K562 (cell line): ENCODE measurements around the gene TSPAN14. TPM values are rescaled to one million over a fixed set of nuclear protein-coding genes. Genes with fewer than 3 reads are reported as not detected.

Experiments
- ATAC-seq: fragments of 200-7000 bp; cut with Tn5 transposase; 3 replicates; pipeline ENCODE4 v1.9.1; 2020; ENCODE audit warnings: moderate library complexity
- BruUV-seq: library from RNA; stranded (reverse); fragments of 400-500 nt; replicated peaks from 2 replicates; lab custom pipeline; 2021; lab: Mats Ljungman, UMichigan
- CTCF ChIA-PET: fragments of 300-600 bp; formaldehyde crosslinking; extraction: SDS; loops from one replicate; lab custom pipeline; 2021; ENCODE audit warnings: low intra/inter-chr PET ratio; lab: Yijun Ruan, JAX
- POLR2A ChIA-PET: fragments of 300-600, 350-650 bp; sonication (Branson Sonifier 250); formaldehyde crosslinking; extraction: SDS; loops from one replicate; lab custom pipeline; 2021; ENCODE audit warnings: antibody characterized with exemption, inconsistent platforms; lab: Yijun Ruan, JAX
- DNase-seq, 4 experiments: peaks; one replicate each; pipeline versions ENCODE4 v3.0.0 to v3.0.0-alpha.2; 2011 to 2018; ENCODE audit warnings: low spot score in 3 of 4, mixed read lengths in 3 of 4; ENCODE audit errors: extremely low read depth in 1 of 4
- FAIRE-seq: peaks from 2 replicates; lab custom pipeline; 2011; peaks lifted over from hg19 to GRCh38; lab: Jason Lieb, UNC
- H2AFZ ChIP-seq: 2 replicates; pipeline ENCODE4 v1.6.0; 2011; ENCODE audit warnings: low read depth, low read length, control low read depth, inconsistent platforms
- H3K27ac ChIP-seq: fragments of 200-600 bp; 3 replicates; pipeline ENCODE4 v1.8.0; 2011; ENCODE audit warnings: low read depth, mild to moderate bottlenecking, control low read depth, inconsistent platforms, low read length, moderate library complexity, mixed read lengths; ENCODE audit errors: extremely low read depth
- H3K27me3 ChIP-seq, 2 experiments: fragments of 300-600 bp in 1 of 2; 2 replicates in 1 of 2; 3 replicates in 1 of 2; pipeline versions ENCODE4 v1.6.0 to v1.8.0; 2011; ENCODE audit warnings: inconsistent platforms in 2 of 2, low read length in 2 of 2, mild to moderate bottlenecking in 1 of 2, mixed read lengths in 1 of 2, moderate library complexity in 1 of 2; ENCODE audit not compliant: control insufficient read depth in 2 of 2, insufficient read depth in 2 of 2
- H3K36me3 ChIP-seq: fragments of 300-600 bp; 3 replicates; pipeline ENCODE4 v1.8.0; 2011; ENCODE audit warnings: mild to moderate bottlenecking, low read length, inconsistent platforms; ENCODE audit not compliant: control insufficient read depth, insufficient read depth
- H3K4me1 ChIP-seq, 2 experiments: fragments of 200-600 bp in 1 of 2; replicated peaks in 1 of 2; 2 replicates in 1 of 2; 3 replicates in 1 of 2; pipeline versions ENCODE4 v1.5.1 to v1.8.0; 2011; ENCODE audit warnings: inconsistent platforms in 2 of 2, low read length in 2 of 2, mild to moderate bottlenecking in 1 of 2, mixed read lengths in 1 of 2, moderate library complexity in 1 of 2; ENCODE audit not compliant: control insufficient read depth in 2 of 2, insufficient read depth in 2 of 2
- H3K4me2 ChIP-seq: 2 replicates; pipeline ENCODE4 v1.6.1; 2011; ENCODE audit warnings: low read length, control low read depth, inconsistent platforms, mixed read lengths; ENCODE audit not compliant: insufficient read depth
- H3K4me3 ChIP-seq: fragments of 200-600 bp; sonication (generic), shearing (Covaris generic); 2 replicates; pipeline ENCODE4 v1.5.1; 2016; ENCODE audit warnings: control low read depth, inconsistent platforms
- H3K79me2 ChIP-seq: fragments of 200-600 bp; 3 replicates; pipeline ENCODE4 v1.8.0; 2011; ENCODE audit warnings: low read length, inconsistent platforms; ENCODE audit not compliant: control insufficient read depth, insufficient read depth
- H3K9ac ChIP-seq, 2 experiments: 2 replicates each; pipeline versions ENCODE4 v1.6.0 to v1.6.1; 2011; ENCODE audit warnings: low read depth in 2 of 2, low read length in 2 of 2, control low read depth in 1 of 2, inconsistent platforms in 1 of 2, mild to moderate bottlenecking in 1 of 2, mixed read lengths in 1 of 2; ENCODE audit not compliant: insufficient read depth in 1 of 2
- H3K9me1 ChIP-seq: one replicate; pipeline ENCODE4 v1.6.0; 2011; ENCODE audit warnings: inconsistent platforms, mild to moderate bottlenecking, low read length, moderate library complexity; ENCODE audit not compliant: control insufficient read depth, insufficient read depth
- H3K9me3 ChIP-seq: replicated peaks from 2 replicates; pipeline ENCODE4 v1.5.1; 2011; ENCODE audit warnings: low read depth, low read length, inconsistent platforms; ENCODE audit not compliant: control insufficient read depth, insufficient read depth
- H4K20me1 ChIP-seq: replicated peaks from 2 replicates; pipeline ENCODE4 v1.6.1; 2011; ENCODE audit warnings: low read length, inconsistent platforms, mixed read lengths; ENCODE audit not compliant: control insufficient read depth, insufficient read depth
- ETV6 ChIP-seq, 3 experiments: fragments of 150-350 bp in 1 of 3; sonication (generic) in 1 of 3; formaldehyde crosslinking in 1 of 3; IDR thresholded peaks; 2 replicates each; pipeline versions ENCODE4 v1.6.1 to v1.8.0; 2014 to 2022; ENCODE audit warnings: borderline replicate concordance in 2 of 3, low read depth in 2 of 3, antibody characterized with exemption in 1 of 3, low read length in 1 of 3, mild to moderate bottlenecking in 1 of 3, missing genetic modification reagents in 1 of 3
- TEAD2 ChIP-seq: fragments of 450-650 bp; IDR thresholded peaks from 2 replicates; pipeline ENCODE4 v1.6.1; 2016; ENCODE audit warnings: missing genetic modification characterization, control low read depth, missing compliant biosample characterization
- ZNF696 ChIP-seq: fragments of 250-450 bp; sonication (Bioruptor Pico); conservative IDR thresholded peaks from 2 replicates; pipeline ENCODE4 v1.4.0; 2020; ENCODE audit warnings: mild to moderate bottlenecking, moderate library complexity
- ZNF75A ChIP-seq: fragments of 450-650 bp; formaldehyde crosslinking; IDR thresholded peaks from 2 replicates; pipeline ENCODE4 v1.4.0; 2020; ENCODE audit warnings: mild to moderate bottlenecking
- WGBS: fragments of 100-300 bp; shearing (Covaris generic); methylation state at CpG from one replicate; pipeline ENCODE4 v1.1.6; 2016; ENCODE audit warnings: low coverage, mixed read lengths; ENCODE audit not compliant: insufficient coverage; ENCODE audit errors: missing lambda C conversion rate; 5-methylcytosine and 5-hydroxymethylcytosine counted together
- in situ Hi-C: fragments of 300-500 bp; cut with MboI; formaldehyde crosslinking; loops from 4 replicates; pipeline ENCODE4 v1.15.0; 2018; ENCODE audit warnings: inconsistent platforms, mixed read lengths
- intact Hi-C: fragments of 100-400 bp; cut with micrococcal nuclease; formaldehyde crosslinking; loops from 2 replicates; pipeline ENCODE4 v1.14.2; 2022
- polyA plus RNA-seq, 8 experiments: library from polyadenylated mRNA; depleted of rRNA in 4 of 8; stranded (reverse) in 5 of 8; unstranded in 3 of 8; fragments of >200 nt; fragmentation: Nextera tagmentation in 2 of 8; fragmentation: Illumina TruSeq in 1 of 8; extraction: Ambion mirVana in 2 of 8; extraction: Trizol in 1 of 8; gene quantifications; 2 replicates each; pipeline versions ENCODE4 v1.2.1 to v1.2.3, GENCODE V29; 2011 to 2014; ENCODE audit warnings: inconsistent platforms in 1 of 8, missing spikeins in 1 of 8
- total RNA-seq, 7 experiments: library from RNA; depleted of rRNA in 6 of 7; stranded (reverse); fragments of >200 nt in 6 of 7; fragmentation: Illumina TruSeq in 2 of 7; extraction: Trizol in 2 of 7; gene quantifications; 2 replicates each; pipeline versions ENCODE4 v1.2.1 to v1.2.3, GENCODE V29; 2011 to 2021; ENCODE audit warnings: low replicate concordance in 1 of 7
- TF ChIP-seq, protein P1 (sequence below), 2 experiments: IDR thresholded peaks in 1 of 2; conservative IDR thresholded peaks in 1 of 2; 2 replicates each; pipeline ENCODE4 v1.6.1; 2016; ENCODE audit warnings: low read depth in 2 of 2, mild to moderate bottlenecking in 1 of 2, missing compliant biosample characterization in 1 of 2, missing genetic modification characterization in 1 of 2, moderate library complexity in 1 of 2
- TF ChIP-seq, protein P2 (sequence below), 2 experiments: fragments of 150-350 bp in 1 of 2; IDR thresholded peaks; 2 replicates each; pipeline ENCODE4 v1.6.1; 2012 to 2016; ENCODE audit warnings: low read depth in 2 of 2, low read length in 2 of 2, mild to moderate bottlenecking in 1 of 2, moderate library complexity in 1 of 2
- TF ChIP-seq, protein P3 (sequence below): sonication (generic); formaldehyde crosslinking; IDR thresholded peaks from 2 replicates; pipeline ENCODE4 v1.4.0; 2020; ENCODE audit warnings: mild to moderate bottlenecking, missing genetic modification reagents

TSPAN14 gene
- total and polyA plus RNA-seq, 9 of the 15 experiments (the other 6 are each of a cell fraction or from before 2014, with no cell fraction given), result 5.8 to 92.9 (median 23.3) TPM

DNA sequence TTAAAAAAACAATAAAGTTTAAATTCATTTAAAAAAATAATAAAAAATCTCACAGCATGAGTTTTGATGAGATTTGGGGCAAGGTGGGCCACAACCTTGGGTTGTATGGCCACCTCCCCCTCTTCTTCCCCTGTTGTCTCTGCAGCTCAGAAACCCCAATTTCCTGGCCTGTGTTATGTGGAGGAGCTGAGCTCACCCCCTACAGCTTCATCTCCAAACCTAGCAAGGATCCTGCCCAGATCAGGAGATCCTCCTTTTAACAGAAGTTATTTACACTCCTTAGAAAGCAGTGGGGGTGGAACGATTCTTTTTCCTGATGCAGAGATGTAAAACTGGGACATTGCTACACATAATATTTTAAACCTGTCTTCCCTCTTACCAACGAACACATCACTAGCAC is 76.7 kb downstream of the TSPAN14 start:
- in situ Hi-C loops, result no loop called here
- intact Hi-C loops, result no loop called here

More for the DNA sequence above, 76.7 kb downstream of the TSPAN14 start:
- ATAC-seq, result no peak
- ChIA-PET POLR2A (no interaction called here), CTCF (interaction anchor here (0.7 kb wide), 1 partner anchor 48 kb away, joined by 3 read pairs; no protein-coding TSS in a partner anchor)
- Histone ChIP-seq H3K9me3 (no peaks in the 10 kb centered on the region), H3K9me1 (no peaks in the 10 kb centered on the region), H3K27ac (no peak overlapping the region), H3K79me2 (no peaks in the 10 kb centered on the region), H4K20me1 (no peaks in the 10 kb centered on the region), H3K36me3 (no peaks in the 10 kb centered on the region), H3K4me2 (no peak overlapping the region), H3K4me1 (peaks cover 3 to 4% of the 10 kb centered on the region in 2 experiments; a peak in 3 of 5 replicates), H3K9ac (no peak overlapping the region), H3K27me3 (peaks cover 17% of the 10 kb centered on the region in 2 experiments; a peak in 4 of 5 replicates), H3K4me3 (no peak overlapping the region), H2AFZ (no peak overlapping the region)
- TF ChIP-seq, protein P1, sequence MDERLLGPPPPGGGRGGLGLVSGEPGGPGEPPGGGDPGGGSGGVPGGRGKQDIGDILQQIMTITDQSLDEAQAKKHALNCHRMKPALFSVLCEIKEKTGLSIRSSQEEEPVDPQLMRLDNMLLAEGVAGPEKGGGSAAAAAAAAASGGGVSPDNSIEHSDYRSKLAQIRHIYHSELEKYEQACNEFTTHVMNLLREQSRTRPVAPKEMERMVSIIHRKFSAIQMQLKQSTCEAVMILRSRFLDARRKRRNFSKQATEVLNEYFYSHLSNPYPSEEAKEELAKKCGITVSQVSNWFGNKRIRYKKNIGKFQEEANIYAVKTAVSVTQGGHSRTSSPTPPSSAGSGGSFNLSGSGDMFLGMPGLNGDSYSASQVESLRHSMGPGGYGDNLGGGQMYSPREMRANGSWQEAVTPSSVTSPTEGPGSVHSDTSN (CRISPR knock-in tag; IDR thresholded peaks at IDR 0.05; ENCODE audit: low read depth), result no peak
- TF ChIP-seq, protein P1 (tag; conservative IDR thresholded peaks at IDR 0.05; ENCODE audit: low read depth), result no peak
- TF ChIP-seq, protein P2, sequence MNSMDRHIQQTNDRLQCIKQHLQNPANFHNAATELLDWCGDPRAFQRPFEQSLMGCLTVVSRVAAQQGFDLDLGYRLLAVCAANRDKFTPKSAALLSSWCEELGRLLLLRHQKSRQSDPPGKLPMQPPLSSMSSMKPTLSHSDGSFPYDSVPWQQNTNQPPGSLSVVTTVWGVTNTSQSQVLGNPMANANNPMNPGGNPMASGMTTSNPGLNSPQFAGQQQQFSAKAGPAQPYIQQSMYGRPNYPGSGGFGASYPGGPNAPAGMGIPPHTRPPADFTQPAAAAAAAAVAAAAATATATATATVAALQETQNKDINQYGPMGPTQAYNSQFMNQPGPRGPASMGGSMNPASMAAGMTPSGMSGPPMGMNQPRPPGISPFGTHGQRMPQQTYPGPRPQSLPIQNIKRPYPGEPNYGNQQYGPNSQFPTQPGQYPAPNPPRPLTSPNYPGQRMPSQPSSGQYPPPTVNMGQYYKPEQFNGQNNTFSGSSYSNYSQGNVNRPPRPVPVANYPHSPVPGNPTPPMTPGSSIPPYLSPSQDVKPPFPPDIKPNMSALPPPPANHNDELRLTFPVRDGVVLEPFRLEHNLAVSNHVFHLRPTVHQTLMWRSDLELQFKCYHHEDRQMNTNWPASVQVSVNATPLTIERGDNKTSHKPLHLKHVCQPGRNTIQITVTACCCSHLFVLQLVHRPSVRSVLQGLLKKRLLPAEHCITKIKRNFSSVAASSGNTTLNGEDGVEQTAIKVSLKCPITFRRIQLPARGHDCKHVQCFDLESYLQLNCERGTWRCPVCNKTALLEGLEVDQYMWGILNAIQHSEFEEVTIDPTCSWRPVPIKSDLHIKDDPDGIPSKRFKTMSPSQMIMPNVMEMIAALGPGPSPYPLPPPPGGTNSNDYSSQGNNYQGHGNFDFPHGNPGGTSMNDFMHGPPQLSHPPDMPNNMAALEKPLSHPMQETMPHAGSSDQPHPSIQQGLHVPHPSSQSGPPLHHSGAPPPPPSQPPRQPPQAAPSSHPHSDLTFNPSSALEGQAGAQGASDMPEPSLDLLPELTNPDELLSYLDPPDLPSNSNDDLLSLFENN (IDR thresholded peaks at IDR 0.05; ENCODE audit: low read depth in 2 of 2, low read length in 2 of 2), result no peak
- TF ChIP-seq TEAD2 (tag) (no peak), ETV6 (IDR thresholded peaks at IDR 0.05; ENCODE audit: borderline replicate concordance in 1 of 2, low read depth in 2 of 2, low read length in 1 of 2) (no peak), ETV6 (CRISPR knock-in tag; IDR thresholded peaks at IDR 0.05; ENCODE audit: borderline replicate concordance) (no peak), ZNF75A (CRISPR knock-in tag) (no peak), ZNF696 (CRISPR knock-in tag) (no peak)
- TF ChIP-seq, protein P3, sequence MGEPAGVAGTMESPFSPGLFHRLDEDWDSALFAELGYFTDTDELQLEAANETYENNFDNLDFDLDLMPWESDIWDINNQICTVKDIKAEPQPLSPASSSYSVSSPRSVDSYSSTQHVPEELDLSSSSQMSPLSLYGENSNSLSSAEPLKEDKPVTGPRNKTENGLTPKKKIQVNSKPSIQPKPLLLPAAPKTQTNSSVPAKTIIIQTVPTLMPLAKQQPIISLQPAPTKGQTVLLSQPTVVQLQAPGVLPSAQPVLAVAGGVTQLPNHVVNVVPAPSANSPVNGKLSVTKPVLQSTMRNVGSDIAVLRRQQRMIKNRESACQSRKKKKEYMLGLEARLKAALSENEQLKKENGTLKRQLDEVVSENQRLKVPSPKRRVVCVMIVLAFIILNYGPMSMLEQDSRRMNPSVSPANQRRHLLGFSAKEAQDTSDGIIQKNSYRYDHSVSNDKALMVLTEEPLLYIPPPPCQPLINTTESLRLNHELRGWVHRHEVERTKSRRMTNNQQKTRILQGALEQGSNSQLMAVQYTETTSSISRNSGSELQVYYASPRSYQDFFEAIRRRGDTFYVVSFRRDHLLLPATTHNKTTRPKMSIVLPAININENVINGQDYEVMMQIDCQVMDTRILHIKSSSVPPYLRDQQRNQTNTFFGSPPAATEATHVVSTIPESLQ, result no peak
- no peak for FAIRE-seq
- 2% methylated on average over 2 of the region's 2 CpGs for WGBS
- no TSS peak for BruUV-seq
- no peak for DNase-seq
